GM10248 (cell line): ENCODE data around the gene ME3.

Source experiments
- CTCF ChIA-PET: fragments of 300-600 bp; sonication (Branson Sonifier 250); formaldehyde crosslinking; extraction: SDS; loops from one replicate; lab custom pipeline; 2021; ENCODE audit warnings: antibody characterized with exemption; lab: Yijun Ruan, JAX
- POLR2A ChIA-PET: fragments of 350-650 bp; sonication (Branson Sonifier 250); formaldehyde crosslinking; extraction: SDS; loops from one replicate; lab custom pipeline; 2020; ENCODE audit warnings: antibody characterized with exemption; lab: Yijun Ruan, JAX
- DNase-seq: peaks from one replicate; pipeline ENCODE4 v3.0.0; 2012; ENCODE audit errors: extremely low spot score
- CTCF ChIP-seq: IDR thresholded peaks from 2 replicates; pipeline ENCODE4 v1.5.1; 2012; ENCODE audit warnings: mild to moderate bottlenecking, low read depth; ENCODE audit errors: extremely low read depth, missing control alignments, control extremely low read depth

ME3 gene

GRCh38 chr11:86446924-86447285 lies 225.5 kb downstream of the ME3 start:
- POLR2A ChIA-PET, result no interaction called here
- no peak for DNase-seq
- CTCF ChIA-PET, result interaction anchor here (0.8 to 3.2 kb wide), 2 partner anchors 8 to 10 kb away, joined by 3 to 18 read pairs; no protein-coding TSS in a partner anchor
- TF ChIP-seq CTCF, result no peak

GRCh38 chr11:86446163-86446923 lies 226.1 kb downstream of the ME3 start:
- ChIA-PET CTCF (interaction anchor here (0.8 to 3.2 kb wide), 4 partner anchors 9 to 15 kb away, joined by 3 to 18 read pairs (median 5); no protein-coding TSS in a partner anchor), POLR2A (no interaction called here)
- DNase-seq, result no peak
- no peak for TF ChIP-seq CTCF

GRCh38 chr11:86444981-86445380 lies 227.4 kb downstream of the ME3 start:
- CTCF ChIA-PET, result interaction anchor here (1.0 to 1.7 kb wide), 5 partner anchors 10 to 17 kb away, joined by 3 to 10 read pairs (median 5); no protein-coding TSS in a partner anchor
- TF ChIP-seq CTCF, result no peak
- no peak for DNase-seq
- POLR2A ChIA-PET, result no interaction called here

GRCh38 chr11:86443415-86443814 lies 229.0 kb downstream of the ME3 start:
- DNase-seq, result no peak
- TF ChIP-seq CTCF, result no peak
- POLR2A ChIA-PET, result no interaction called here
- CTCF ChIA-PET, result interaction anchor here (1.6 to 2.7 kb wide), 3 partner anchors 11 to 14 kb away, joined by 7 to 10 read pairs (median 9); no protein-coding TSS in a partner anchor

- ChIA-PET POLR2A (no interaction called here), CTCF (interaction anchor here (1.2 to 2.7 kb wide), 4 partner anchors 10 to 14 kb away, joined by 3 to 10 read pairs (median 8); no protein-coding TSS in a partner anchor)
- no peak for DNase-seq
- no peak for TF ChIP-seq CTCF
Measured at GRCh38 chr11:86442827-86443226, 229.6 kb downstream of the ME3 start.

GRCh38 chr11:86442420-86442819 lies 230.0 kb downstream of the ME3 start:
- DNase-seq, result no peak
- TF ChIP-seq CTCF, result no peak
- ChIA-PET CTCF (interaction anchor here (1.2 to 2.7 kb wide), 4 partner anchors 10 to 15 kb away, joined by 3 to 10 read pairs (median 8); no protein-coding TSS in a partner anchor), POLR2A (no interaction called here)
